ENCODE data around the gene HEXD. TPM values are rescaled to one million over a fixed set of nuclear protein-coding genes. Genes with fewer than 3 reads are reported as not detected.

HEXD gene
- total RNA-seq, 1 donor from 2014 or later = 82.8 TPM

- Mint-ChIP-seq H3K27me3 (ENCODE audit: low read depth) (no peaks in the 10 kb centered on the region), H3K27ac (no peak overlapping the region), H3K36me3 (peaks cover 32% of the 10 kb centered on the region), H3K4me3 (no peak overlapping the region), H3K4me1 (no peaks in the 10 kb centered on the region), H3K9me3 (no peaks in the 10 kb centered on the region)
- TF ChIP-seq, protein P1, sequence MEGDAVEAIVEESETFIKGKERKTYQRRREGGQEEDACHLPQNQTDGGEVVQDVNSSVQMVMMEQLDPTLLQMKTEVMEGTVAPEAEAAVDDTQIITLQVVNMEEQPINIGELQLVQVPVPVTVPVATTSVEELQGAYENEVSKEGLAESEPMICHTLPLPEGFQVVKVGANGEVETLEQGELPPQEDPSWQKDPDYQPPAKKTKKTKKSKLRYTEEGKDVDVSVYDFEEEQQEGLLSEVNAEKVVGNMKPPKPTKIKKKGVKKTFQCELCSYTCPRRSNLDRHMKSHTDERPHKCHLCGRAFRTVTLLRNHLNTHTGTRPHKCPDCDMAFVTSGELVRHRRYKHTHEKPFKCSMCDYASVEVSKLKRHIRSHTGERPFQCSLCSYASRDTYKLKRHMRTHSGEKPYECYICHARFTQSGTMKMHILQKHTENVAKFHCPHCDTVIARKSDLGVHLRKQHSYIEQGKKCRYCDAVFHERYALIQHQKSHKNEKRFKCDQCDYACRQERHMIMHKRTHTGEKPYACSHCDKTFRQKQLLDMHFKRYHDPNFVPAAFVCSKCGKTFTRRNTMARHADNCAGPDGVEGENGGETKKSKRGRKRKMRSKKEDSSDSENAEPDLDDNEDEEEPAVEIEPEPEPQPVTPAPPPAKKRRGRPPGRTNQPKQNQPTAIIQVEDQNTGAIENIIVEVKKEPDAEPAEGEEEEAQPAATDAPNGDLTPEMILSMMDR (IDR thresholded peaks at IDR 0.05; ENCODE audit: unreplicated experiment) = no peak
- DNase-seq (ENCODE audit: low spot score in 2 of 2, unreplicated experiment in 2 of 2) = no peak
These were observed 61.5 kb downstream of the HEXD start for GRCh38 chr17:82479602-82480001.

DNA sequence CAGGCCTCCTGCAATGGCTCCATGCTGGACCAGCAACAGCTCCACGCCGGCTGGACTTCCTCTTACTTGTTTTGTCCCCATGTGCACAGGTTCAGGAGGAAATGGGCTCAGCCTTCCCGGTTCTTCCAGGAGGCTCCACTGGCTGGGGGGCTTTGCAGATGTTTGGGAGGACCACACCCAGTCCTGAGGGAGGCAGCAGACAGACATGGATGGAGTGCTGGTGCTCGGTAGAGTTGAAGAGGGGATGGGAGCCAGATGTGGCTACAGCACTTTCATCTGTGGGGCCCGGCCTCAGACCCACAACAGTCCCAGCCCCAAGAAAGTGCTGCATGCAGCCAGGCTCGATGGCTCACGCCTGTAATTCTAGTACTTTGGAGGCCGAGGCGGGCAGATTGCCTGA lies 62.2 kb downstream of the HEXD start:
- no peak for DNase-seq (ENCODE audit: low spot score in 2 of 2, unreplicated experiment in 2 of 2)
- Mint-ChIP-seq H3K9me3 (no peaks in the 10 kb centered on the region), H3K4me1 (no peaks in the 10 kb centered on the region), H3K27ac (no peak overlapping the region), H3K4me3 (no peak overlapping the region), H3K27me3 (ENCODE audit: low read depth) (no peaks in the 10 kb centered on the region), H3K36me3 (peaks cover 37% of the 10 kb centered on the region)
- TF ChIP-seq, protein P1 (IDR thresholded peaks at IDR 0.05; ENCODE audit: unreplicated experiment) = no peak

- Mint-ChIP-seq H3K36me3 (peaks cover 50% of the 10 kb centered on the region), H3K4me1 (no peaks in the 10 kb centered on the region), H3K27ac (no peak overlapping the region), H3K27me3 (ENCODE audit: low read depth) (no peaks in the 10 kb centered on the region), H3K9me3 (no peaks in the 10 kb centered on the region), H3K4me3 (no peak overlapping the region)
- TF ChIP-seq, protein P1 (IDR thresholded peaks at IDR 0.05; ENCODE audit: unreplicated experiment) = no peak
- DNase-seq (ENCODE audit: low spot score in 2 of 2, unreplicated experiment in 2 of 2) = no peak
These were observed 65.1 kb downstream of the HEXD start for GRCh38 chr17:82483204-82483660.

DNA sequence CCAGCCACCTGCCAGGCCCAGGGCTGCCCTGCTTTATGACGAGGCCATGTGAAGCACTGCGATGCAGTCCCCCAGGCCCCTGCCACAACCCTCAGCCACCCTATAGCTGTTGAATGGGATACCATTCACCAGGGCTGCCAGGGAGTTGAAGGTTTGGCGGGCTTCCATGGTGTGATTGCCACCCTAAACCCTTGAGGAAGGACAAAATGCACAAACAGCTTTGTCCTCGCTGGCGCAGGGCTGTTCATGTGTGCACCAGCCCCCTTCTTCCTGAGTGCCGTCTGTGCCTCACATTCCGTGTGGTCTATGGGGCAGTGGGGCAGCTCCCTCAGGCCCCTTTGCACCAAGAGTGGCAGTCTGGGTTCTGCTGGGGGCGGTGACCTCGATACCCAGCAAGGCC lies 65.7 kb downstream of the HEXD start:
- H3K4me3 Mint-ChIP-seq = no peak overlapping the region
- H3K27me3 Mint-ChIP-seq (ENCODE audit: low read depth) = no peaks in the 10 kb centered on the region
- TF ChIP-seq, protein P1 (IDR thresholded peaks at IDR 0.05; ENCODE audit: unreplicated experiment) = no peak
- DNase-seq (ENCODE audit: low spot score in 2 of 2, unreplicated experiment in 2 of 2) = no peak
- peaks cover under 1% of the 10 kb centered on the region for H3K4me1 Mint-ChIP-seq
- H3K27ac Mint-ChIP-seq = no peak overlapping the region
- H3K36me3 Mint-ChIP-seq = peaks cover 53% of the 10 kb centered on the region
- no peaks in the 10 kb centered on the region for H3K9me3 Mint-ChIP-seq

DNA sequence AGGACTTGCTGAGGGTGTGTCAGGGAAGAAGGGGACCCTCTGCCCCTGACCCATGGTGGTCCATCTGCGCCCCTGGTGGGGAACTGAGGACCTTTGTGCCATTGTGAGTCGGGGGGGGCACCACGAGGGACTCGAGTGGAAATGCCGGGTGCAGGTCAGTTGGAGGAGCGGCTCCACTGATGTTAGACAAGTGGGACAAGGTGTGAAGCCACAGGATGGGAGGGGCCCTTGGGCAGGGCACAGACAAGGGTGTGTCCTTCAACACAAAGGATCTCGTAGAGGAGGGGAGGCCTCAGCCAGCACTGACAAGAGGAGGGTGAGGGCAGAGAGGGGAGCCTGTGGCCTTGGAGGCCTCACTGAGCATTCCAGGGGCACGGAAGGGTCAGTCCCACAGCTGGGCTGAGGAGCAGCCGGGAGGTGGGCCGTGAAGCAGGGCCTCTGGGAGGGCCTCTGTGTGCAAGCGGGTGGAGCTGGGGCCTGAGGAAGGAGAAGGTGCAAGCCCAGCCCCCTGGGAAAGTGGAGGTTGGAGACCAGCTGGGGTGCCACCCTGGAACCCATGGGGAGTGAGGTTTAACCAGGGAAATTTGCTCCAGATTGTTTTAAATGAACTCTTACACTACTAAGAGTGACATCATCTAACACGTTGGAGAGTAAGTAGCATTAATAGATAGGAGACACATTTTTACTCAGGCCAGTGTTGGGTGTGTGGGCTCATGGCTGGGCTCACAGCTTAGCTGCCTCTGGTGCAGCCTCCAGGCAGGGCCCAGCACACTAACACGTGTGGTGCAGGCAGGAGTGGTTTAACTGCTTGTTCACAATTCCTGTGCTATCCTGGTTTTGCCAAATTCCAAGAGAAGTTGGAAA lies 68.3 kb downstream of the HEXD start:
- no peak overlapping the region for H3K27ac Mint-ChIP-seq

More for the DNA sequence above, 68.3 kb downstream of the HEXD start:
- no peak for DNase-seq (ENCODE audit: low spot score in 2 of 2, unreplicated experiment in 2 of 2)
- Mint-ChIP-seq H3K4me3 (no peak overlapping the region), H3K4me1 (peaks cover 4% of the 10 kb centered on the region), H3K36me3 (peaks cover 44% of the 10 kb centered on the region), H3K27me3 (ENCODE audit: low read depth) (no peaks in the 10 kb centered on the region), H3K9me3 (no peaks in the 10 kb centered on the region)
- TF ChIP-seq, protein P1 (IDR thresholded peaks at IDR 0.05; ENCODE audit: unreplicated experiment) = no peak

Measured in mesothelial cell of epicardium (in vitro differentiated cells).